GM12878 (cell line): Measurements from ENCODE around the gene GSTA1.

ENCODE experiments used
- ATF3 ChIP-seq: IDR thresholded peaks from 2 replicates; pipeline ENCODE4 v1.6.1; 2011; ENCODE audit warnings: low read depth, mild to moderate bottlenecking, low read length, moderate library complexity, borderline replicate concordance; ENCODE audit errors: extremely low read depth
- CREM ChIP-seq: IDR thresholded peaks from 2 replicates; pipeline ENCODE4 v1.6.1; 2014; ENCODE audit warnings: antibody characterized with exemption, low read depth
- CTCF ChIP-seq, 3 experiments: IDR thresholded peaks in 2 of 3; conservative IDR thresholded peaks in 1 of 3; 2 replicates each; pipeline ENCODE4 v1.5.1; 2011; ENCODE audit warnings: low read depth in 3 of 3, low read length in 3 of 3, mild to moderate bottlenecking in 3 of 3, control low read depth in 2 of 3, moderate library complexity in 2 of 3, inconsistent platforms in 1 of 3, mixed read lengths in 1 of 3; ENCODE audit not compliant: control insufficient read depth in 2 of 3, insufficient read depth in 1 of 3; ENCODE audit errors: extremely low read depth in 1 of 3
- E2F4 ChIP-seq: IDR thresholded peaks from 2 replicates; pipeline ENCODE4 v1.6.1; 2012; ENCODE audit warnings: low read depth, low read length, improper control_type of control experiment
- EP300 ChIP-seq, 2 experiments: fragments of 150-350 bp in 1 of 2; IDR thresholded peaks; 2 replicates each; pipeline ENCODE4 v1.6.1; 2011 to 2012; ENCODE audit warnings: low read depth in 2 of 2, low read length in 2 of 2, borderline replicate concordance in 1 of 2, improper control_type of control experiment in 1 of 2, inconsistent platforms in 1 of 2; ENCODE audit not compliant: control insufficient read depth in 1 of 2
- RAD21 ChIP-seq: IDR thresholded peaks from 2 replicates; pipeline ENCODE4 v1.6.1; 2011; ENCODE audit warnings: mild to moderate bottlenecking, low read depth, low read length, moderate library complexity; ENCODE audit not compliant: insufficient read depth
- SMC3 ChIP-seq: IDR thresholded peaks from 2 replicates; pipeline ENCODE4 v1.6.1; 2011; ENCODE audit warnings: low read length, improper control_type of control experiment, borderline replicate concordance
- ZNF592 ChIP-seq: fragments of 450-650 bp; IDR thresholded peaks from 2 replicates; pipeline ENCODE4 v1.6.1; 2017; ENCODE audit warnings: mild to moderate bottlenecking, moderate library complexity

- no peak for TF ChIP-seq RAD21
- TF ChIP-seq SMC3 = no peak
- TF ChIP-seq CTCF (IDR thresholded peaks at IDR 0.05 in 2 of 3, conservative IDR thresholded peaks at IDR 0.05 in 1 of 3; ENCODE audit: control insufficient read depth in 2 of 3, extremely low read depth in 1 of 3, insufficient read depth in 1 of 3, low read depth in 3 of 3, low read length in 3 of 3) = no peak
- TF ChIP-seq EP300 (IDR thresholded peaks at IDR 0.05; ENCODE audit: borderline replicate concordance in 1 of 2, control insufficient read depth in 1 of 2, low read depth in 2 of 2, low read length in 2 of 2) = no peak
- TF ChIP-seq ATF3 = no peak
- TF ChIP-seq E2F4 = no peak
- no peak for TF ChIP-seq ZNF592
- no peak for TF ChIP-seq CREM
Observed at GRCh38 chr6:52787917-52788316, 15.7 kb downstream of the GSTA1 start.
